H1 (cell line): ENCODE results near the gene TEX54. TPM values are rescaled to one million over a fixed set of nuclear protein-coding genes. Genes with fewer than 3 reads are reported as not detected.

Experiments
- CTCF ChIA-PET: fragments of 300-600 bp; sonication (Branson Sonifier 250); formaldehyde crosslinking; loops from one replicate; lab custom pipeline; 2021; ENCODE audit not compliant: partially characterized antibody; lab: Charles Lee
- POLR2A ChIA-PET: fragments of 300-600 bp; sonication (Branson Sonifier 250); formaldehyde crosslinking; loops from one replicate; lab custom pipeline; 2021; ENCODE audit warnings: inconsistent platforms; ENCODE audit not compliant: partially characterized antibody; lab: Charles Lee
- DNase-seq, 2 experiments: peaks; one replicate each; pipeline versions ENCODE4 v3.0.0 to v3.0.0-alpha.2; 2010 to 2022; ENCODE audit warnings: low spot score in 2 of 2, low read depth in 1 of 2, mixed read lengths in 1 of 2
- FAIRE-seq: peaks from 2 replicates; lab custom pipeline; 2011; peaks lifted over from hg19 to GRCh38; lab: Jason Lieb, UNC
- H2AFZ ChIP-seq: 2 replicates; pipeline ENCODE4 v1.8.1; 2012; ENCODE audit warnings: low read length, inconsistent platforms
- H2AK5ac ChIP-seq: 2 replicates; pipeline ENCODE4 v1.6.1; 2013; ENCODE audit warnings: low read depth, low read length
- H2BK120ac ChIP-seq: replicated peaks from 2 replicates; pipeline ENCODE3; 2013; ENCODE audit warnings: low read depth, low read length, inconsistent platforms
- H2BK12ac ChIP-seq: 2 replicates; pipeline ENCODE4 v1.6.1; 2013; ENCODE audit warnings: low read depth, low read length
- H2BK15ac ChIP-seq: 2 replicates; pipeline ENCODE4 v1.6.1; 2013; ENCODE audit warnings: low read length
- H2BK20ac ChIP-seq: 2 replicates; pipeline ENCODE4 v1.6.1; 2013; ENCODE audit warnings: low read length
- H2BK5ac ChIP-seq: 2 replicates; pipeline ENCODE4 v1.6.1; 2013; ENCODE audit warnings: low read depth, low read length
- H3K14ac ChIP-seq: 2 replicates; pipeline ENCODE4 v1.6.1; 2013; ENCODE audit warnings: inconsistent platforms; ENCODE audit not compliant: insufficient read length
- H3K18ac ChIP-seq: 2 replicates; pipeline ENCODE4 v1.6.1; 2013; ENCODE audit warnings: low read length; ENCODE audit errors: extremely low read depth
- H3K23ac ChIP-seq: 2 replicates; pipeline ENCODE4 v1.6.1; 2013; ENCODE audit warnings: inconsistent platforms; ENCODE audit not compliant: insufficient read length
- H3K23me2 ChIP-seq: 2 replicates; pipeline ENCODE4 v1.6.1; 2013; ENCODE audit warnings: low read depth, low read length
- H3K27ac ChIP-seq: 2 replicates; pipeline ENCODE4 v1.6.1; 2011; ENCODE audit warnings: low read depth, low read length, inconsistent platforms
- H3K27me3 ChIP-seq, 4 experiments: replicated peaks in 1 of 4; 1 replicate in 1 of 4; 2 replicates in 3 of 4; pipeline versions ENCODE4 v1.6.1 to v1.8.1; 2011 to 2013; ENCODE audit warnings: low read length in 3 of 4, mild to moderate bottlenecking in 3 of 4, inconsistent platforms in 2 of 4, mixed read lengths in 2 of 4, moderate library complexity in 1 of 4; ENCODE audit not compliant: control insufficient read depth in 3 of 4, insufficient read depth in 3 of 4; ENCODE audit errors: extremely low read depth in 1 of 4
- H3K36me3 ChIP-seq, 4 experiments: 2 replicates each; pipeline versions ENCODE4 v1.6.1 to v1.8.1; 2011 to 2013; ENCODE audit warnings: mild to moderate bottlenecking in 4 of 4, low read length in 3 of 4, moderate library complexity in 2 of 4, control low read depth in 1 of 4, inconsistent platforms in 1 of 4; ENCODE audit not compliant: insufficient read depth in 4 of 4, control insufficient read depth in 2 of 4
- H3K4ac ChIP-seq: replicated peaks from 2 replicates; pipeline ENCODE3; 2013; ENCODE audit warnings: low read length, low read depth, mixed read lengths, inconsistent platforms; ENCODE audit not compliant: insufficient read length
- H3K4me1 ChIP-seq, 4 experiments: replicated peaks in 1 of 4; 1 replicate in 1 of 4; 2 replicates in 3 of 4; pipeline versions ENCODE4 v1.6.1 to v1.8.1; 2011 to 2013; ENCODE audit warnings: low read length in 3 of 4, inconsistent platforms in 2 of 4, mixed read lengths in 1 of 4; ENCODE audit not compliant: insufficient read depth in 4 of 4, control insufficient read depth in 3 of 4
- H3K4me2 ChIP-seq, 2 experiments: 2 replicates each; pipeline versions ENCODE4 v1.6.1 to v1.8.1; 2011 to 2013; ENCODE audit warnings: low read depth in 2 of 2, low read length in 2 of 2, control low read depth in 1 of 2, inconsistent platforms in 1 of 2, mild to moderate bottlenecking in 1 of 2; ENCODE audit not compliant: insufficient read depth in 1 of 2
- H3K4me3 ChIP-seq, 4 experiments: fragments of 200-600, 300-600 bp in 1 of 4; sonication (generic), shearing (Covaris generic), sonication (Bioruptor Twin) in 1 of 4; 2 replicates each; pipeline versions ENCODE4 v1.5.1 to v1.8.1; 2011 to 2016; ENCODE audit warnings: low read length in 4 of 4, low read depth in 3 of 4, control low read depth in 2 of 4, inconsistent platforms in 2 of 4, mild to moderate bottlenecking in 2 of 4, mixed read lengths in 1 of 4, moderate library complexity in 1 of 4; ENCODE audit not compliant: insufficient read depth in 2 of 4; ENCODE audit errors: extremely low read depth in 1 of 4
- H3K56ac ChIP-seq: replicated peaks from 2 replicates; pipeline ENCODE3; 2013; ENCODE audit warnings: low read depth, mild to moderate bottlenecking, mixed read lengths, low read length, inconsistent platforms; ENCODE audit not compliant: insufficient read length
- H3K79me1 ChIP-seq: 2 replicates; pipeline ENCODE4 v1.6.1; 2013; ENCODE audit warnings: low read depth, low read length, control low read depth
- H3K79me2 ChIP-seq, 2 experiments: 2 replicates each; pipeline versions ENCODE4 v1.6.1 to v1.8.1; 2012 to 2013; ENCODE audit warnings: low read length in 2 of 2, mild to moderate bottlenecking in 2 of 2, inconsistent platforms in 1 of 2; ENCODE audit not compliant: insufficient read depth in 2 of 2, control insufficient read depth in 1 of 2
- H3K9ac ChIP-seq, 4 experiments: replicated peaks in 1 of 4; 1 replicate in 1 of 4; 2 replicates in 3 of 4; pipeline versions ENCODE4 v1.6.1 to v1.8.1; 2011 to 2013; ENCODE audit warnings: low read depth in 3 of 4, low read length in 3 of 4, control low read depth in 2 of 4, mild to moderate bottlenecking in 2 of 4, moderate library complexity in 2 of 4, inconsistent platforms in 1 of 4; ENCODE audit errors: extremely low read depth in 1 of 4
- H3K9me3 ChIP-seq, 2 experiments: 2 replicates each; pipeline versions ENCODE4 v1.6.1 to v1.8.1; 2012 to 2013; ENCODE audit warnings: mild to moderate bottlenecking in 2 of 2, moderate library complexity in 2 of 2, control low read depth in 1 of 2, inconsistent platforms in 1 of 2, low read depth in 1 of 2, low read length in 1 of 2, mixed read lengths in 1 of 2; ENCODE audit not compliant: insufficient read depth in 2 of 2
- H4K20me1 ChIP-seq, 2 experiments: replicated peaks in 1 of 2; 2 replicates each; pipeline versions ENCODE3 to v1.8.1; 2011 to 2013; ENCODE audit warnings: inconsistent platforms in 2 of 2, low read length in 2 of 2, mild to moderate bottlenecking in 1 of 2; ENCODE audit not compliant: insufficient read depth in 2 of 2, control insufficient read depth in 1 of 2
- H4K5ac ChIP-seq: 2 replicates; pipeline ENCODE4 v1.6.1; 2013; ENCODE audit warnings: low read length, low read depth, mixed read lengths, inconsistent platforms; ENCODE audit not compliant: insufficient read length
- H4K8ac ChIP-seq: 2 replicates; pipeline ENCODE4 v1.8.0; 2013; ENCODE audit warnings: mild to moderate bottlenecking, moderate library complexity, low read length, inconsistent platforms; ENCODE audit not compliant: insufficient read depth; ENCODE audit errors: extremely low read depth
- H4K91ac ChIP-seq: replicated peaks from 2 replicates; pipeline ENCODE3; 2013; ENCODE audit warnings: low read length, mixed read lengths, inconsistent platforms; ENCODE audit not compliant: insufficient read length
- WGBS, 2 experiments: shearing (Covaris generic) in 1 of 2; methylation state at CpG; one replicate each; pipeline versions ENCODE4 v1.1.6 to v1.1.7; 2013 to 2015; ENCODE audit warnings: low lambda C conversion rate in 2 of 2, mixed read lengths in 2 of 2, inconsistent platforms in 1 of 2, low coverage in 1 of 2, missing lambda C conversion rate in 1 of 2; ENCODE audit not compliant: insufficient replicate concordance in 2 of 2, insufficient coverage in 1 of 2, insufficient read length in 1 of 2; ENCODE audit errors: extremely low coverage in 1 of 2, missing lambda C conversion rate in 1 of 2; 5-methylcytosine and 5-hydroxymethylcytosine counted together
- polyA plus RNA-seq, 7 experiments: library from polyadenylated mRNA; depleted of rRNA in 3 of 7; stranded (reverse) in 5 of 7; unstranded in 2 of 7; fragments of >200 nt in 5 of 7; fragments of 200-250 nt in 2 of 7; gene quantifications; 1 replicate in 5 of 7; 2 replicates in 1 of 7; 4 replicates in 1 of 7; pipeline versions ENCODE4 v1.2.1 to v1.2.3, GENCODE V29; 2011 to 2013; ENCODE audit warnings: missing spikeins in 2 of 7, mixed read lengths in 2 of 7
- total RNA-seq: library from RNA; stranded (reverse); fragmentation: NEBNext Ultra II Directional; extraction: Animal tissue kit (Norgen Biotek cat#: 25700); gene quantifications from 2 replicates; pipeline ENCODE4 v1.2.1, GENCODE V29; 2021

The TEX54 gene
- total and polyA plus RNA-seq, 2 of the 8 experiments (the other 6 are each of a cell fraction or from before 2014, with no cell fraction given): 1.2 TPM; not detected in 1

DNA sequence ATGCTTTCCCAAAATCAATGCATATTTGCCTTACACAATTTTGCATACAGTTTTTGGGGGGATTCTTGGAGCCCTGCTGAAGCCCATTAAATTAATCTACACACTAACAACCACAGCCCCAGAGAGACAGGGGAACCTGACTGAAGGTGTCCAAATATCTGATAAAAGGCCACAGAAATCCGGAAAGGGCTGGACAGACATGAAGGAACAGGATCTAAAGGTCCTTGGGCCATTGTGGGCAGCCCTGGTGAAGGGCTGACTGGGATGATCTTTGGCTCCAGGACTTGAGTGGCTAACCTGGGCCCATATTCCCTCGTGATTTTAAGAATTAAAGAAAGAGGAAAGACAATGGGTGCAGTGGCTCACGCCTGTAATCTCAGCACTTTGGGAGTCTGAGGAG is 13.5 kb upstream of the TEX54 start:
- FAIRE-seq: no peak
- H3K4ac ChIP-seq: no peak overlapping the region
- no peak overlapping the region for H2BK120ac ChIP-seq
- no peak overlapping the region for H3K4me2 ChIP-seq
- H4K5ac ChIP-seq: no peak overlapping the region
- H3K9me3 ChIP-seq: no peaks in the 10 kb centered on the region
- no peaks in the 10 kb centered on the region for H3K36me3 ChIP-seq
- peaks cover 0 to 1% of the 10 kb centered on the region in 2 experiments for H4K20me1 ChIP-seq
- H2BK5ac ChIP-seq: no peak overlapping the region
- no peak overlapping the region for H2BK15ac ChIP-seq
- no peak overlapping the region for H4K8ac ChIP-seq
- ChIA-PET POLR2A (interaction anchor here (9.7 to 20.0 kb wide), 3 partner anchors 7 to 39 kb away, joined by 398 to 2104 read pairs (median 913); partner anchors contain the start of genes SLC3A2, STX5 and TEX54), CTCF (no interaction called here)
- H3K9ac ChIP-seq: no peak overlapping the region
- no peaks in the 10 kb centered on the region for H3K27me3 ChIP-seq
- no peak overlapping the region for H2AK5ac ChIP-seq
- DNase-seq: no peak
- H2BK20ac ChIP-seq: no peak overlapping the region
- H3K14ac ChIP-seq: no peak overlapping the region
- H2BK12ac ChIP-seq: no peak overlapping the region
- H2AFZ ChIP-seq: no peak overlapping the region
- no peak overlapping the region for H4K91ac ChIP-seq
- H3K23ac ChIP-seq: no peak overlapping the region
- H3K27ac ChIP-seq: no peak overlapping the region
- H3K4me1 ChIP-seq: peaks cover 0 to 5% (median 0%) of the 10 kb centered on the region in 4 experiments; a peak in 2 of 7 replicates
- peaks cover 7% of the 10 kb centered on the region; the same call in 1 of the 2 replicates for H3K23me2 ChIP-seq
- no peak overlapping the region for H3K18ac ChIP-seq
- no peak overlapping the region for H3K4me3 ChIP-seq
- no peaks in the 10 kb centered on the region for H3K79me1 ChIP-seq
- H3K56ac ChIP-seq: no peak overlapping the region
- 85% methylated on average over 3 of the region's 3 CpGs; no CpG with 5 or more reads in 1 of the 2 experiments for WGBS, 2 experiments
- no peaks in the 10 kb centered on the region for H3K79me2 ChIP-seq
